C4-2B (cell line): Measurements from ENCODE around the gene HILPDA.

Source experiments
- ZFX ChIP-seq: fragments of 450-650 bp; IDR thresholded peaks from 2 replicates; pipeline ENCODE4 v1.6.1; 2017
- TF ChIP-seq, protein P1 (sequence below): fragments of 450-650 bp; conservative IDR thresholded peaks from 2 replicates; pipeline ENCODE4 v1.5.1; 2017; ENCODE audit warnings: mild to moderate bottlenecking

DNA sequence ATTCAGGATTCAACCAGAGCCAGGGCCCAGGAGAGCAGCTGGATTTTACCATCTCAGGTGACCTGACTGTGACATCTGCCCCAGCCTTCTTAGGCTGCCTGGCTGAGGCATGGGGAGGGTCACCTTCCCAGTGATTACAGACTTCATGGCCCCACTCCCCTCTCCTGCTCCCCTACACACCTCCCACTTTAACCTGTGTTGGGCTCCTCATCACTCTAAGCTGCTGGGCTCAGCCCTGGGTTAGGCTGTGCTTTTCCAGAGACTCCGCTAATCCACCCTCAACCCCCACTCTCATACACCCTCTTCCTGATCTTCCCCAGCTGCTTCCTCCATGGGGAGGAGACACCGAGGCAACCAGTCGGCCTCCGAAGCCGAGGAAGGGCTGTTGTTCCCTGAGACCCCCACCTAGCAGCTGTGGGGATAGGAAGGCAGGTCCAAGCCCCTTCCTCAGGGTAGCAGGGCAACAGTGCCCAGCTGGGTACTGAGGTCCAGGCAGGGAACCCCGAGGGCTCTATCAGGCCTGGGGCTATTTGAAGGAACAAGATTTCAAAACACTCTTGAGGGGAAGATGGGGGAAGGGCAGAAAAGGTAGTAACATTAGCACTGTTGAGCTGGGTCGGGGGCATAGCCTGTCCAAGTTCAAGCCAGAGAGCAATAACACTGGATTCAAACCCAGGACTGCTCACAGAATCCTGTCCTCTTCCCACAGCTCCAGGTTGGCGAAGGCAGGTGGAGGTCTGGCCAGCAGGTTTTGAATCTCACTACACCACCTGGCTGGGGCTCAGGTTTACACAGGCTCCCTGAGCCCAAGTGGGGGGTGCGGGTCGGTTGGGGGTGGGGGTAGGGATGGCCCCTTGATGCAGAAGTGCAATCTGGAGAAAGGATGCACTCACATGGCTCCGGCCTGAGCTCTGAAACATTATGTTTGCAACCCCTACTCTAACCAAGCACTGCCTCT is 47.6 kb upstream of the HILPDA start:
- TF ChIP-seq, protein P1, sequence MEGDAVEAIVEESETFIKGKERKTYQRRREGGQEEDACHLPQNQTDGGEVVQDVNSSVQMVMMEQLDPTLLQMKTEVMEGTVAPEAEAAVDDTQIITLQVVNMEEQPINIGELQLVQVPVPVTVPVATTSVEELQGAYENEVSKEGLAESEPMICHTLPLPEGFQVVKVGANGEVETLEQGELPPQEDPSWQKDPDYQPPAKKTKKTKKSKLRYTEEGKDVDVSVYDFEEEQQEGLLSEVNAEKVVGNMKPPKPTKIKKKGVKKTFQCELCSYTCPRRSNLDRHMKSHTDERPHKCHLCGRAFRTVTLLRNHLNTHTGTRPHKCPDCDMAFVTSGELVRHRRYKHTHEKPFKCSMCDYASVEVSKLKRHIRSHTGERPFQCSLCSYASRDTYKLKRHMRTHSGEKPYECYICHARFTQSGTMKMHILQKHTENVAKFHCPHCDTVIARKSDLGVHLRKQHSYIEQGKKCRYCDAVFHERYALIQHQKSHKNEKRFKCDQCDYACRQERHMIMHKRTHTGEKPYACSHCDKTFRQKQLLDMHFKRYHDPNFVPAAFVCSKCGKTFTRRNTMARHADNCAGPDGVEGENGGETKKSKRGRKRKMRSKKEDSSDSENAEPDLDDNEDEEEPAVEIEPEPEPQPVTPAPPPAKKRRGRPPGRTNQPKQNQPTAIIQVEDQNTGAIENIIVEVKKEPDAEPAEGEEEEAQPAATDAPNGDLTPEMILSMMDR: no peak
- no peak for TF ChIP-seq ZFX
